HG02588 (cell line): ENCODE data around the gene KIAA1755.
"Not testable (repeated sequence)": the region's sequence is repeated elsewhere in the genome, so short reads cannot be mapped to it uniquely, and the experiment has no call there.

Experiments
- ATAC-seq: cut with Tn5 transposase; IDR thresholded peaks from one replicate; pipeline ENCODE4 v1.9.1; 2021; ENCODE audit warnings: mild to moderate bottlenecking, moderate library complexity; ENCODE audit not compliant: unreplicated experiment

KIAA1755 gene

DNA sequence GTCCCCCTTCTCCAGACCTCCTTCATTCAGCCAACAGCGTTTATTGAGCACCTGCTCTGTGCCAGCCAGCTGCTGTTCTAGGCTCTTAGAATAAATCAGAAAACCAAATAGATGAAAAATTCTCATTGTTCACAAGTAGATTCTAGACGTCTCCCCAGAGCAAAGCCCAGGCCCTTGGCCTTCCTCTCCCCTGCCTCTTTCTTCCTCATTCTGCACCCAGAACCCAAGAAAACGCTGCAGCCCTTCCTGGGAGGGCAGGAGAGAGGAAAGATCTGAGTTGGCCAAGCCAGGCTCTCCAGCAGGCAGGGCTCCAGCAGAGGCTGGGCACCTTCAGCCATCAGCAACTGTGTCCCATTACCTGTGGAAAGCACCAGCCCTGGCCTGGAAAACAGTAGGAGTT is 31.4 kb upstream of the KIAA1755 start:
- ATAC-seq, result no peak

GRCh38 chr20:38290829-38291814 is 30.6 kb upstream of the KIAA1755 start:
- ATAC-seq, result no peak

DNA sequence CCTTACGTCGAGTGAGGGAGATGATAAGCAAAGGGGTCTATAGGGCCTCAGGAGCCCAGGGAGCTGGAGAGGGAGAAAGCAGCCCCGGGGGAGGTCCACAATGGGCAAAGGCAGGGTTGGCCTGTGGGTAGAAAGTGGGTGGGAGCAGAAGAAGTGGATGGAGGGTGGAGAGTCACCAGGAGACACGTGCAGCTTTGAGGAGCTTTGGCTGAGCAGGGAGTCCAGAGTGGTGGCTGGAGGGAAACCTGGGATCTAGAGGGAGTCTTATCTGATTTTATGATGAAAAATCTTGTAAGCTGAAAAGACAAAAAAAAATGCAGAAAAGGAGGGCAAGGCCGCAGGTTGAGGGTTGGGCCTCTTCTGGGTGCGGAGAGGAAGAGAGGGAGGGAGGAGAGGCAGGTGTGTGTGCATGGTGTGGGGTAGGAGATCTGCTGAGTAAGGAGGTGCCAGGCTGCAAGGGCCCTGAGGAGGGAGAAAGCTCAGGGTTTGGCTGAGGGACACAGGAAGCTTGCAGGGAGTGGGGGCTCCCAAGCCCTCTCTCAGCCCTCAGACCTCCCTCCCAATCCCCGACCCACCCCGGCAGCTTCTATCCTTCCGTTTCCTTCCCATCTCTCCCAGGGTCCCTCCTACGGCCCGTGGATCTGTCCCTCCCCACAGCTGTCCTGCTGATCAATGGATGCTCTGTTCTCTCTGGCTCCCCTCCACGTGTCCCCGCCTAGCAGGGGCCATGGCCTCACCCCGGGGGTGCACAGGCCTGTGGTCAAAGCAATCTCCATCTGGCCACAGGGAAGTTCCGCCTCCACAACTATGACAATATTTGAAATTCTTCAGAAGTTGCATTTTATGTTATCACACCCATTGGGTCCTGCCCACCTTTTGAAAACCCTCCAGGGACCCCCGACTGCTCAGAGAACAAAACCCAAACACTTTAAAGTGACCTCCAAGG is 26.3 kb upstream of the KIAA1755 start:
- no peak for ATAC-seq

DNA sequence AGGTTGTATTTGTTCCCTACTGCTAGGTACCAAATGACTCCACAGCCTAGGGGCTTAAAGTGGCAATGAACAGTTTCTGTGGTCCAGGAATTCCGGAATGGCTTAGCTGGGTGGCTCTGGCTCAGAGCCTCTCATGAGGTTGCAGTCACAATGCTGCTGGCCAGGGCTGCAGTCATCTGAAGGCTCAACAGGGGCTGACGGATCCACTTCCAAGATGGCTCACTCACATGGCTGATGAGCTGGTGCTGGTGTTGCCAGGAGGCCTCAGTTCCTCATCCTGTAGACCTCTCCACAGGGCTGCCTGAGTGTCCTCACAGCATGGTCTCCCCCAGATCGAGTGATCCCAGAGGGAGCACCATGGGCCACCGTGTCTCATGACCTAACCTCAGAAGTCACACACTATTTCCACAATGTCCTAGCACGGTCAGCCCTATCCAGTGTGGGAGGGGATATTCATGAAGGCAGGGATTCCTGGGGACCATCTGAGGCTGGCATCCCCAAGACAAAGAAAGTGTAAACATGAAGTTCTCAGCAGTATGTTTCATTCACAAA is 24.4 kb upstream of the KIAA1755 start:
- ATAC-seq, result no peak

DNA sequence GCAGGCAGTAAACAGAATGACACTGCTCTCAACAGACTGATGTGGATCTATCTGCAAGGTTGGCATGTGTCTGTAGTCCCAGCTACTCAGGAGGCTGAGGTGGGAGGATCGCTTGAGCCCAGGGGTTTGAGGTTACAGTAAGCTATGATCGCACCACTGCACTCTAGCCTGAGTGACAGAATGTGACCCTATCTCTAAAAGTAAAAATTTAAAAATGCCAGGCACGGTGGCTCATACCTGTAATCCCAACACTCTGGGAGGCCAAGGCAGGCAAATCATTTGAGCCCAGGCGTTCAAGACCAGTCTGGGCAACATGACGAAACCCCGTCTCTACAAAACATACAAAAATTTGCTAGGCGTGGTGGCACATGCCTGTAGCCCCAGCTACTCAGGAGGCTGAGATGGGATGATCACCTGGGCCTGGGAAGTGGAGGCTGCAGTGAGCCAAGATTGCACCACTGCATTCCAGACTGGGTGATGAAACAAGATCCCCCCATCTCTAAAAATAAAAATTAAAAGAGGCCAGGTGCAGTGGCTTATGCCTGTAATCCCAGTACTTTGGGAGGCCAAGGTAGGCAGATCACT is 23.6 kb upstream of the KIAA1755 start:
- not testable (repeated sequence) for ATAC-seq

GRCh38 chr20:38283236-38283635 is 22.7 kb upstream of the KIAA1755 start:
- ATAC-seq, result no peak

DNA sequence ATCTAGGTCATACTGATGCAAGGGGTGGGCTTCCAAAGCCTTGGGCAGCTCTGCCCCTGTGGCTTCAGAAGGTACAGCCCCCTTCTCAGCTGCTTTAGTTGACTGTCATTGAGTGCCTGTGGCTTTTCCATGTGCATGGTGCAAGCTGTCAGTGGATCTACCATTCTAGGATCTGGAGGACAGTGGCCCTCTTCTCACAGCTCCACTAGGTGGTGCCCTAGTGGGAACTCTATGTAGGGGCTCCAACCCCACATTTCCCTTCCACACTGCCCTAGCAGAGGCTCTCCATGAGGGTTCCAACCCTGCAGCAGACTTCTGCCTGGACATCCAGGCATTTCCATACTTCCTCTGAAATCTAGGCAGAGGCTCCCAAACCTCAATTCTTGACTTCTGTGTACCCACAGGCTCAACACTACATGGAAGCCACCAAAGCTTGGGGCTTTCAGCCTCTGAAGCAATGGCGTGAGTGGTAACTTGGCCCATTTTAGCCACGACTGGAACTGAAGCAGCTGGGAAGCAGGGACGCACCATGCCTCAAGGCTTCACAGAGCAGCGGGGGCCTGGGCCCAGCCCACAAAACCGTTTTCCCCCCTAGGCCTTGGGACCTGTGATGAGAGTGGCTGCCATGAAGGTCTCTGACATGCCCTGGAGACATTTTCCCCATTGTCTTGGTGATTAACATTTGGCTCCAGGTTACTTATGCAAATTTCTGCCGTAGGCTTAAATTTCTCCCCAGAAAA is 20.8 kb upstream of the KIAA1755 start:
- ATAC-seq, result not testable (repeated sequence)

DNA sequence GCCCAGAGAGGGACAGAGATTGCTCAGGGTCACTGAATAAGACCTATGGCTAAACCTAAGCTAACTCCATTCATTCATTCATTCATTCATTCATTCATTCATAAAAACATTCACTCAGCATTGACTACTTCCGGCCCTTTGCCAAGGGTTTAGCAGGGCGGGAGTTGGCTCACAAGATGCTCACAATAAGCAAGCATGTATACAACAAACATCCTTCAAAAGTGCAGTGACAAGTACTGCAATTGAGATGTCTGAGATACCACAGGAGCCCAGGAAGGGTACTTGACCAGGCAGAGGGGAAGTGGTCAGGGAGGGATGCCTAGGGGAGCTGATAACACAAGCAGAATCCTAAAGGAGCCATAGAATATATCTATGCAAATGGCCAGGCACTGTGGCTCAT is 18.2 kb upstream of the KIAA1755 start:
- ATAC-seq, result no peak

GRCh38 chr20:38278131-38278530 is 17.6 kb upstream of the KIAA1755 start:
- ATAC-seq, result no peak

GRCh38 chr20:38277691-38278090 is 17.2 kb upstream of the KIAA1755 start:
- no peak for ATAC-seq

DNA sequence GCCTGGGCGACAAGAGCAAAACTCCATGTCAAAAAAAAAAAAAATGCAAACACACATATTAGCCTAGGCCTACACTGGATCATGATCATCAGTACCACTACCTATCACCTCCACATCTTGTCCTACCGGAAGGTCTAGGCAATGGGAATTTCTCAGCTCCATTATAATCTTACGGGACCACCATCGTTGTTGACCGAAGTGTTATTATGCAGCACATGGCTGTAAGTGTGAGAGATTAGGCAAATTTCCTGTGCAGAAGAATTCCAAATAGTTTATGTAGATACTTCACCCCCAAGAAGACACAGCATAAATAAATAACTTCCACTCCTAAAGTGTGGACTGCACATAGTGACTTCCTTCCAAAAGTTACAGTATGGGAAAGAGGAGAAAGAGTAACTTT is 16.8 kb upstream of the KIAA1755 start:
- no peak for ATAC-seq

- no peak for ATAC-seq
Observed at GRCh38 chr20:38275815-38276550, 15.4 kb upstream of the KIAA1755 start.

DNA sequence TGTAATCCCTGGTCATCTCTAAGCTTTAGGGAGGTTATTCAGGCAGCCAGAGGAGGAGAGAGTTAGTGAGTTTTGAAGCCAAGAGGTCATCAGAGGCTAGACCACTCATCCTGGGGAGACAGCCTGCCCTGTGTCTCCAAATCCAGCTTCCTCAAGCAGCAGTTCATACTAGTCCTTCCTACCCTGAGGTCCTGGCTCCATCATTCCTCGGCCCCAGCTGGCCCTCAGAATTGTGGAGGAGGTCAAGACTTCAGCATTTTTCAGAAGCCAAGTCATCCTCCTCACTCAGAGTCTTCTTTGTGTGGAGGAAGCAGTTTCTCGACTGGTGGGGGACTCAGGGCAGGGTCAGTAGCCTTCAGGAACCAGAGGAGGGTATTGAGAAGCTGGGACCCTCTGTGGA is 12.4 kb upstream of the KIAA1755 start:
- no peak for ATAC-seq

DNA sequence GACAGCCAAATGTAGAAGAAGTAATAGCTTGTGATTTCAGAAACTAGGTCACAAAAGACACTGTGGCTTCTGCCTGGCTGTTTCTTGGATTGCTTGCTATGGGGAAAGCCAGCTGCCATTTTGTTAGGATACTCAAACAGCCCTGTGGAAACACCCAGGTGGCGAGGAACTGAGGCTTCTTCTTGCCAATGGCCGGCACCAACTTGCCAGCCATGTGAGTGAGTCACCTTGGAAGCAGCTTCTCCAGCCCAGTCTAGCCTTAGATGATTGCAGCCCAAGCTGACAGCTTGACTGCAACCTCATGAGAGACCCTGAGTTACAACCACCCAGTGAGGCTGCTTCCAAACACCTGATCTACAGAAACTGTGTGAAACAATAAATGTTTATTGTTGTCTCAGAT is 11.9 kb upstream of the KIAA1755 start:
- ATAC-seq, result no peak

GRCh38 chr20:38271608-38272120 is 11.1 kb upstream of the KIAA1755 start:
- no peak for ATAC-seq

DNA sequence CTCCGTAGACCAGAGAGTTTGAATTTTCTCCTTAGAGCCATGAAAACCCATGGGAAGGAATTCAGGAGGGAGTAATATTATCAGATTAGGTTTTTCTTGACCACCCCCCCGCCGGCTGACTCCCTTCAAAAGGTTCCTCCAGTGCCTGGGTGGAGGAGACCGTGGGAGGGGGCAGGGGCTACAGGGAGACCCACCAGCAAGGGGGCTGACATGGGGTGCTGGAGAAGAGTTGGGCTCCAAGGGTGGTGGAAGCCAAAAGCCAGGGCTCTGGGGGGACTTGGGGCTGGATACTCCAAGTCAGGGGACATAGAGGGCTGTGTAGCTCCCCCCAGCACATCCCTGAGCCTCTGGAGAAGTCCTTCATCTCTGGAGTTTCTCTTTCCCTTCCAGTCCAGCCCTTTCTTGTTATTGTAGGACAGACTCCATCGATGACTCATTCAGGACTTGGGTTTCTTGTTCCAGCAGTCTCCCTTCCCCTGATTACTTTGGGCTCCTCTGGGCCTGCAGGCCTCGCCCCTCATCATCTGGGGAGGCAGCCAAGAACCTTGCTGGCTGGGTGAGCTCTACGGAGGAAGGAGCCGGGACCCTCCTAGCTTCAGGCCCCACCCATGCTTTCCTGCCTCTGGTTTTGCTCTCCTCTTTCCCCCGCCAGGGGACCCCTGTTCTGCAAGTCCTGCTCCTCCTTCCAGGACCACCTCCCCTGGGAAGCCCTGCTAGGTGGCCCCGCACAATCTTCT is 10.5 kb upstream of the KIAA1755 start:
- no peak for ATAC-seq

GRCh38 chr20:38269715-38270114 is 9.2 kb upstream of the KIAA1755 start:
- ATAC-seq, result no peak

DNA sequence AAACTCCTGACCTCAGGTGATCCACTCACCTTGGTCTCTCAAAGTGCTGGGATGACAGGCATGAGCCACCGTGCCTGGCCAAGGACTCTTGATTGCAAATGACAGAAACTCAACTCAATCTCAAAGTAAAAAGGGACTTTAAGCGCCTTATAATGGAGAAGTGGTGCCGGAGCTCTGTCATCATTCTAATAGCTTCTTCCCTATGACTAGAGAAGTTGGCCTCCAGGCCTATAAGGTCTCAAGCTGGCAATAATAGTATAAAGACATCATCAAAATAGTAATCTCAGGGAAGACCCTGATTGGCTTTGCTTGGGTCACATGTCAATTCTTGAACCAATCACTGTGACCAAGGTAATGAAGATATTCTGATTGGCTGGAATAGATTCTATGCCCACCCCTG is 8.5 kb upstream of the KIAA1755 start:
- ATAC-seq, result no peak
